MG63 (cell line): ENCODE measurements around the gene RAD52. TPM values are rescaled to one million over a fixed set of nuclear protein-coding genes. Genes with fewer than 3 reads are reported as not detected.

Experiments used
- DNase-seq: peaks from one replicate; pipeline ENCODE4 v3.0.0-alpha.2; 2020
- H3K27me3 ChIP-seq: fragments of 250-450 bp; sonication (Bioruptor Pico); 2 replicates; pipeline ENCODE4 v1.5.1; 2020; ENCODE audit warnings: mild to moderate bottlenecking, moderate library complexity
- H3K36me3 ChIP-seq: fragments of 250-450 bp; sonication (Bioruptor Pico); 2 replicates; pipeline ENCODE4 v1.5.1; 2020; ENCODE audit warnings: mild to moderate bottlenecking, moderate library complexity
- H3K4me3 ChIP-seq: fragments of 250-450 bp; sonication (Bioruptor Pico); 2 replicates; pipeline ENCODE4 v1.5.1; 2020; ENCODE audit warnings: mild to moderate bottlenecking, moderate library complexity
- H3K9me3 ChIP-seq: fragments of 250-450 bp; sonication (Bioruptor Pico); 2 replicates; pipeline ENCODE4 v1.5.1; 2020; ENCODE audit warnings: mild to moderate bottlenecking, moderate library complexity
- total RNA-seq: library from RNA; depleted of rRNA; stranded (reverse); fragments of >200 nt; shearing (Covaris generic); gene quantifications from 2 replicates; pipeline ENCODE4 v1.2.3, GENCODE V29; 2014; ENCODE audit warnings: low replicate concordance; rRNA removed

RAD52 gene
- total RNA-seq, 1 experiment from 2014 or later = 7.3 TPM

DNA sequence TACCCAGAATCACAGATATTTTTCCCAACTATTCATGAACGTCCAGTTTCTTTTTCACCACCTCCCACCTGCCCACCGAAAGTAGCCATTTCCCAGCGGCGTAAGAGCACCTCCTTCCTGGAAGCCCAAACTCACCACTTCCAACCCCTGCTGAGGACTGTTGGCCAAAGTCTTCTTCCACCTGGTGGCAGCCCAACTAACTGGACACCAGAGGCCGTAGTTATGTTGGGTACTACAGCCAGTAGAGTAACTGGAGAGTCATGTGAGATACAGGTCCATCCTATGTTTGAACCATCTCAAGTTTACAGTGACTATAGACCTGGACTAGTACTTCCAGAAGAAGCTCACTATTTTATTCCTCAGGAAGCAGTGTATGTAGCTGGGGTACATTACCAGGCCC lies 81.6 kb downstream of the RAD52 start:
- DNase-seq = no peak
- Histone ChIP-seq H3K36me3 (peaks cover 69% of the 10 kb centered on the region), H3K9me3 (no peaks in the 10 kb centered on the region), H3K4me3 (no peak overlapping the region), H3K27me3 (no peaks in the 10 kb centered on the region)

DNA sequence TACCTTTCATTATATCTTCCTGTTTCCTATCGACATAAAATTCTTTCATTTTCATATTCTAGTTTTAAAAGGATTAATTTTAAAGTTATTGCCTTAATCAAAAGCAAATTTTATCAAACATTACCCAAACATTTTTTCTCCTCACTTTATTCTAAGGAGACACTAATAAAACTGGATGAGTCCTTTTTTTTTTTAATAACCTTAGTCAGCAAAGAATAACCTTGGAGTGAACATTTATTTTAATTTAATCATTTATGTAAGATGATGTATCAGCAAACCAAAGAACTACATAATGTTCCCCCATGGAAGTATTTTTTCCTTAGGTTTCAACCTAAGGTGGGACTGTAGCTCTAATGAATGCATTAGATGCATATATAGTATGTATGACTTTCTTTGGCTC lies 83.9 kb downstream of the RAD52 start:
- Histone ChIP-seq H3K9me3 (no peaks in the 10 kb centered on the region), H3K27me3 (no peaks in the 10 kb centered on the region), H3K36me3 (peaks cover 76% of the 10 kb centered on the region), H3K4me3 (no peak overlapping the region)
- no peak for DNase-seq

DNA sequence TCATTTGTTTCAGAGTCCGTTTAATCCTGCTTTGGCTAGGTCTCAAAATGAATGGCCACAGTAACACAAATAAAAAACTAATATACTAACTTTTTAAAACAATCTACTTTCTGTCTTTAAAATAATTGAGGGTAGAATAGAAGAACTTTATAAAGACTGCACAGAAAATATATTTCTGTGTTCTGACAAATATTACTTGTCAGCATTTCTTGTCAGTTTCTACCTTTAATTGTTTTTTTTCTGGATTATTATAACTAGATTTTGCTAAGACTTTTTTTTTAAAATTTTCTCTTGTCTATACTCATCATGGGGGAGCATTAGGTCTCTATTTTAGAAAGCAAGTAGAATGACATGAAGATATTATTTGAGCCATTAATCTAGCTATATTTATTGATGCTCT lies 86.2 kb downstream of the RAD52 start:
- Histone ChIP-seq H3K27me3 (no peaks in the 10 kb centered on the region), H3K36me3 (peaks cover 82% of the 10 kb centered on the region), H3K4me3 (no peak overlapping the region), H3K9me3 (no peaks in the 10 kb centered on the region)
- DNase-seq = no peak

DNA sequence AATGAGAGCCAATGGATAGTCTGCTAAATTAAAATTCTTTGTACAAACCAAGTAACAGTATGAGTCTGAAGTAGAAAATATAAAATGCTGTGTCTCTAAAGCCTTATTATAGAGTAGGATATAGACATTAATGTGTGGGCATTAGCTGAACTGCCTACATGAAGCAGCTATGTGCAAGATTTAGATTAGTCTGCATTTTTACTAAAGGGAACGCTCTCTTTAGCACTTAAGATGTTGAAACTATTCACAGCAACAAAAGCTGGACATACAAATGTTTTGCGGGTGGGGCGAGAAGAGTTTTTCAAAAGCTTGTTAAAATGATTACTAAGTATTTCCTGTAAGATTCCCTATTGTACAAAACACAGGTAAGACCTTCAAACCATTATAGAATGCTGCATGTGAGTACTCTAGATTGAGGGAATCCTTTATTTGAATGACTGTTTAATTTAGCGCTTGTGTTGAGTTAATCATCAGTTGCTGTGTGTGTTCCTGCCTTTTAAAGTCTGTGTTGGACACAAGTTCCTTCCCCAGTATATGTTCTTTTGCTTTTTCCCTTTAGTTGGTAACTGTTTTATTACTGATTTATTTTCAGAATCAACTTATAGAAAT lies 87.1 kb downstream of the RAD52 start:
- no peaks in the 10 kb centered on the region for H3K27me3 ChIP-seq
- no peak overlapping the region for H3K4me3 ChIP-seq
- no peak for DNase-seq
- peaks cover 79% of the 10 kb centered on the region for H3K36me3 ChIP-seq
- no peaks in the 10 kb centered on the region for H3K9me3 ChIP-seq

Other genes with a start within 250 kb of the RAD52 start
- gene WNK1, start 197.1 kb downstream of the RAD52 start, total RNA-seq = 21.6 and 25.0 TPM in 2 replicates
- gene ERC1, start 41.5 kb upstream of the RAD52 start, total RNA-seq = 14.6 and 24.4 TPM in 2 replicates